Aorta (tissue), 5 donors: Measurements from ENCODE around the gene HIVEP3. TPM values are rescaled to one million over a fixed set of nuclear protein-coding genes. Genes with fewer than 3 reads are reported as not detected.
A peak's percentile ranks its signal among the peaks of the same experiment; 100 is the strongest.

Experiments
- ATAC-seq: fragments of 200-7000 bp; cut with Tn5 transposase; one replicate; pipeline ENCODE4 v1.9.1; 2022; ENCODE audit warnings: moderate library complexity; ENCODE audit not compliant: low FRiP score
- DNase-seq, 2 donors: peaks; one replicate each; pipeline ENCODE4 v3.0.0-alpha.2; 2020
- H3K27ac ChIP-seq, 2 donors: one replicate each; pipeline ENCODE4 v1.5.1; 2013; ENCODE audit warnings: low read length in 2 of 2, mild to moderate bottlenecking in 2 of 2, moderate library complexity in 2 of 2, control low read depth in 1 of 2, inconsistent platforms in 1 of 2, low read depth in 1 of 2
- H3K27me3 ChIP-seq, 2 donors: one replicate each; pipeline ENCODE4 v1.6.1; 2013; ENCODE audit warnings: control low read depth in 1 of 2, low read length in 1 of 2, mild to moderate bottlenecking in 1 of 2, moderate library complexity in 1 of 2; ENCODE audit not compliant: insufficient read depth in 2 of 2, control insufficient read depth in 1 of 2
- H3K36me3 ChIP-seq, 2 donors: one replicate each; pipeline ENCODE4 v1.6.1; 2013; ENCODE audit warnings: control low read depth in 1 of 2, low read length in 1 of 2, mild to moderate bottlenecking in 1 of 2; ENCODE audit not compliant: insufficient read depth in 2 of 2, control insufficient read depth in 1 of 2
- H3K4me1 ChIP-seq, 2 donors: one replicate each; pipeline ENCODE4 v1.6.1; 2013; ENCODE audit warnings: low read length in 2 of 2, control low read depth in 1 of 2, mild to moderate bottlenecking in 1 of 2, moderate library complexity in 1 of 2; ENCODE audit not compliant: insufficient read depth in 2 of 2, control insufficient read depth in 1 of 2
- H3K4me3 ChIP-seq, 2 donors: one replicate each; pipeline ENCODE4 v1.5.1; 2013; ENCODE audit warnings: low read length in 2 of 2, control low read depth in 1 of 2, mild to moderate bottlenecking in 1 of 2
- H3K9me3 ChIP-seq: one replicate; pipeline ENCODE4 v1.6.1; 2013; ENCODE audit warnings: mild to moderate bottlenecking, low read length; ENCODE audit not compliant: control insufficient read depth
- WGBS, 2 donors: extraction: QIAGEN DNeasy Blood & Tissue Kit; methylation state at CpG; one replicate each; pipeline ENCODE4 v1.1.7; 2013; 5-methylcytosine and 5-hydroxymethylcytosine counted together
- intact Hi-C, 2 donors: fragments of 100-400 bp; cut with DNase I; formaldehyde crosslinking; loops; one replicate each; pipeline versions ENCODE4 v1.14.2 to v1.15.0; 2022
- polyA plus RNA-seq, 2 donors: library from polyadenylated mRNA; stranded (reverse); fragments of 200-250 nt; gene quantifications; one replicate each; pipeline ENCODE4 v1.2.3, GENCODE V29; 2013
- total RNA-seq, 2 donors: library from RNA; stranded (reverse); fragmentation: NEBNext Ultra II Directional; extraction: Animal tissue kit (Norgen Biotek cat#: 25700); gene quantifications; one replicate each; pipeline ENCODE4 v1.2.1, GENCODE V29; 2021
- donor health status: healthy with polysubstance abuse.
- donor health status: Bipolar disorder and iron deficiency.
- donor health status: DM: no; HTN: no; CAD: no.
- donor health status: DM: no; HTN: no; CAD: no.
- donor health status: DM: yes; HTN: yes; CAD: no.

Gene HIVEP3
- total and polyA plus RNA-seq, 4 donors = 1.6 to 6.3 (median 4.0) TPM

DNA sequence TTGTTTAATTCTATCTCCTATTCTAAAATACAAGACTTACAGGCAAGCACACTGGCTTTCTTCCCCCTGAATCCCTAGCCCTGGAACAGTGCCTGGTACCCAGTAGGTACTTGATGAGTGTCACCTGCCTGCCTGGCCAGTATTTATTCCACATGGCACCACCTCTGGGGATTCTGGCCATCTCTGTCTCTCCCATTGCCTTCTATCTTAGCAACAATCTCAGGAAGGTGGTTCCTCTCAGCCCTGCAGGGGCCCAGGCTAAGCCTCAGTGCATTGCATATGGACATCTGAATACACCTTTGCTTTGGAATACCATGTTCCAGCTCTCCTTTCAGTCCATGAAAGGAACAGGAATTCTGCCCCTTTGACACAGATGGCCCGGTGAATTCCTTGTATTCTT lies 81.0 kb downstream of the HIVEP3 start:
- ATAC-seq (no peak), DNase-seq (no peak)
- H3K27me3 ChIP-seq = no peaks in the 10 kb centered on the region
- H3K4me1 ChIP-seq = no peaks in the 10 kb centered on the region
- 93 to 97% methylated on average over 1 of the region's 1 CpG for WGBS, 2 donors
- no peak overlapping the region for H3K27ac ChIP-seq
- H3K36me3 ChIP-seq = no peaks in the 10 kb centered on the region
- no peak overlapping the region for H3K4me3 ChIP-seq
- H3K9me3 ChIP-seq = no peaks in the 10 kb centered on the region
- intact Hi-C loops = no loop called here

- intact Hi-C loops = no loop called here
- Histone ChIP-seq H3K4me3 (no peak overlapping the region), H3K9me3 (no peaks in the 10 kb centered on the region), H3K27ac (no peak overlapping the region), H3K27me3 (no peaks in the 10 kb centered on the region), H3K36me3 (no peaks in the 10 kb centered on the region), H3K4me1 (no peaks in the 10 kb centered on the region)
- ATAC-seq (no peak), DNase-seq (no peak)
- 95 to 97% methylated on average over 5 of the region's 5 CpGs for WGBS, 2 donors
Measured at GRCh38 chr1:41835485-41835884, 83.2 kb downstream of the HIVEP3 start.

DNA sequence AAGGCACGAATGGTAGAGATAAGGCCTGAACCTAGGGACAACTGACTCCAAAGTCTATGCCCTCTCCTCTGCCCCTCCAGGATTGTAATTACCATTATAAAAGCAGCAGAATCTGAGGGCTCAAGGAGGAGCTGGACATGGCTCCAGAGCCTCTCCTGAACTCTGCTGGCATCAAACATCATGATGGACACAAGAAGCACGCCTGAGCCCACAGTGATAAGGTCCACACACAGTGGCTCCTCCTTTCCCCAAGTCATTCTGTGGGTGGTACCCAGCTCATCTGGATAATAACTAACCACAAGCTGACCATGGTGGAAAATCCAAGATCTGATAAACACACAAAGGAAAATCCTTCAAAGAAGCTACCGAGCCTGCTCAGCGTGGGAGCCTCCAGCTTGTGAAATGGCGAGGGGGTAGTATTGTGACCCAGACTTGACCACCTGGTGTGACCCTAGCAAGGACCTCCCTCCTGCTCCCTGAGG lies 85.2 kb downstream of the HIVEP3 start:
- no peak for ATAC-seq
- Histone ChIP-seq H3K27me3 (no peaks in the 10 kb centered on the region), H3K4me3 (no peak overlapping the region), H3K27ac (no peak overlapping the region), H3K9me3 (no peaks in the 10 kb centered on the region), H3K36me3 (no peaks in the 10 kb centered on the region), H3K4me1 (peaks cover 0 to 3% of the 10 kb centered on the region in 2 donors)
- 95% methylated on average over 5 of the region's 5 CpGs for WGBS, 2 donors
- intact Hi-C loops = no loop called here
- no peak for DNase-seq

GRCh38 chr1:41830726-41831125 lies 88.0 kb downstream of the HIVEP3 start:
- intact Hi-C loops = no loop called here
- H3K36me3 ChIP-seq = no peaks in the 10 kb centered on the region
- ATAC-seq (no peak), DNase-seq (no peak)
- H3K4me1 ChIP-seq = peaks cover 0 to 10% of the 10 kb centered on the region in 2 donors
- H3K4me3 ChIP-seq = no peak overlapping the region
- WGBS, 2 donors = 92 to 96% methylated on average over 3 of the region's 3 CpGs
- H3K27ac ChIP-seq = no peak overlapping the region
- no peaks in the 10 kb centered on the region for H3K27me3 ChIP-seq
- H3K9me3 ChIP-seq = no peaks in the 10 kb centered on the region

- Histone ChIP-seq H3K36me3 (no peaks in the 10 kb centered on the region), H3K27me3 (no peaks in the 10 kb centered on the region), H3K9me3 (no peaks in the 10 kb centered on the region), H3K4me3 (no peak overlapping the region), H3K4me1 (peaks cover 0 to 10% of the 10 kb centered on the region in 2 donors), H3K27ac (no peak overlapping the region)
- 10 to 11% methylated on average over 4 of the region's 4 CpGs for WGBS, 2 donors
- intact Hi-C loops = no loop called here
- no peak for ATAC-seq
- DNase-seq = no peak
Measured at GRCh38 chr1:41827991-41828570, 90.6 kb downstream of the HIVEP3 start.

GRCh38 chr1:41823471-41823870 lies 95.3 kb downstream of the HIVEP3 start:
- no peak overlapping the region for H3K4me3 ChIP-seq
- H3K27me3 ChIP-seq = no peaks in the 10 kb centered on the region
- H3K36me3 ChIP-seq = no peaks in the 10 kb centered on the region
- peaks cover 0 to 6% of the 10 kb centered on the region in 2 donors for H3K4me1 ChIP-seq
- H3K27ac ChIP-seq = peak overlapping the region in 1 of 2 donors; percentile 45
- intact Hi-C loops = no loop called here
- DNase-seq (no peak), ATAC-seq (no peak)
- no peaks in the 10 kb centered on the region for H3K9me3 ChIP-seq
- WGBS, 2 donors = 9 to 16% methylated on average over 4 of the region's 4 CpGs

DNA sequence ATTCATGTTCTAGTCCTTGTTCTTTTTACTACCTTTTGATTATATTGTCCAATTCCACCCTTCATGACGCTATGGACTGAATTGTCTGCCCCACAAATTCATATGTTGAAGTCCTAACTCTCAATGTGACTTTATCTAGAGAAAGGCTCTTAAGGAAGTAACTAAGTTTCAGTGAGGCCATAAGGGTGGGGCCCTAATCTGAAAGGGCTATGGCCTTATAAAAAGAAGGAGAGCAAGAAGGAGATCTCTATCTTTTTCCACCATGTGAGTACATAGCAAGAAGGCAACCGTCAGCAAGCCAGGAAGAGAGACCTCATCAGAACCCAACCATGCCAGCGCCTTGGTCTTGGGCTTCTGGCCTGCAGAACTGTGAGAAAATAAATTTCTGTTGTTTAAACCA lies 95.9 kb downstream of the HIVEP3 start:
- WGBS, 2 donors = 69 to 73% methylated on average over 3 of the region's 3 CpGs
- intact Hi-C loops = no loop called here

DNA sequence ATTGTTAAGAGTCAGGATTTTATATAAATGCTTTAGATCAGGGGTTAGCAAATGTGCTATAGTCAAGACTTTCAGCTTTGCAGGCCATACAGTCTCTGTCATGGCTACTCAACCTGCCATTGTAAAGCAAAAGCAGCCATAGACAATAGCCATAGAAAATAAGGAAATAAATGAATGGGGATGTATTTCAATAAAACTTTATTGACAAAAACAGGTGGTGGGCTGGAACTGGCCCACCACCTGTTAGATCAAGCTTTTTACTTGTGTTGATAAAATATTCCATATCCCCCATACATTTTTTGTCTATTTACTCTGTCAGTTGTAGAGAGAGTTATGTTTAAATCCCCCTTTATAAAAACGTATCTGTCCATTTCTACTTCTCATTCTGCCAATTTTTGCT lies 98.9 kb downstream of the HIVEP3 start:
- no peak overlapping the region for H3K27ac ChIP-seq
- 82 to 88% methylated on average over 1 of the region's 1 CpG for WGBS, 2 donors
- intact Hi-C loops = no loop called here
- no peaks in the 10 kb centered on the region for H3K4me1 ChIP-seq
- ATAC-seq (no peak), DNase-seq (no peak)
- no peaks in the 10 kb centered on the region for H3K36me3 ChIP-seq
- no peak overlapping the region for H3K4me3 ChIP-seq
- H3K9me3 ChIP-seq = no peaks in the 10 kb centered on the region
- no peaks in the 10 kb centered on the region for H3K27me3 ChIP-seq

More for the DNA sequence above, 95.9 kb downstream of the HIVEP3 start:
- no peak overlapping the region for H3K27ac ChIP-seq
- no peaks in the 10 kb centered on the region for H3K9me3 ChIP-seq
- peaks cover 0 to under 1% of the 10 kb centered on the region in 2 donors for H3K4me1 ChIP-seq
- DNase-seq (no peak), ATAC-seq (no peak)
- H3K27me3 ChIP-seq = no peaks in the 10 kb centered on the region
- no peak overlapping the region for H3K4me3 ChIP-seq
- no peaks in the 10 kb centered on the region for H3K36me3 ChIP-seq

DNA sequence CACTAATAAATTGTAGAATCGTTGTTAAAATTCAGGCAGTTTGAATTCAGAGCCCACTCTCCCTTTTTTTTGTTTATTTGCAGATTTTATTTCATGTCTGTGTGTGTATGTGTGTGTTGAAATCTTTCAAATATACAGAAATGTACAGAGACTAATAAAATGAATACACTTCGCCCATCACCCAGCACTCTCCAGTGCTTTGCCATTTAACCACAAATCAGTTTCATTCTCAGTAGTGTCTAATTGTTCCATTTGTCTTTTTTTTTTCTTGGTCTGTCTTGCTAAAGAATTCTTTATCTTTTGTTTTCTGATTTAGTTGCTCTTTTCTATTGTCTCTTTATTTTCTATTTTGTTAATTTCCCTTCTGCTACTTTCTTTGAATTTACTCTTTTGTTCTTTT lies 99.7 kb downstream of the HIVEP3 start:
- H3K4me1 ChIP-seq = no peaks in the 10 kb centered on the region
- no peak overlapping the region for H3K27ac ChIP-seq
- WGBS, 2 donors = 94% methylated on average over 2 of the region's 2 CpGs
- no peak overlapping the region for H3K4me3 ChIP-seq
- DNase-seq (no peak), ATAC-seq (no peak)
- H3K36me3 ChIP-seq = no peaks in the 10 kb centered on the region
- intact Hi-C loops = no loop called here
- H3K27me3 ChIP-seq = no peaks in the 10 kb centered on the region
- no peaks in the 10 kb centered on the region for H3K9me3 ChIP-seq
